Measurements from ENCODE around the gene CDK5.

Gene CDK5

GRCh38 chr7:151074817-151075661, 17.3 kb upstream of the CDK5 start:
- in situ Hi-C loops (cut with MboI; ENCODE audit: low sequenced_read_pairs), result no loop called here

- in situ Hi-C loops (cut with MboI; ENCODE audit: low sequenced_read_pairs), result no loop called here
Measured at GRCh38 chr7:151073990-151074389, 16.3 kb upstream of the CDK5 start.

GRCh38 chr7:151071032-151071866, 13.6 kb upstream of the CDK5 start:
- in situ Hi-C loops (cut with MboI; ENCODE audit: low sequenced_read_pairs), result no loop called here

- in situ Hi-C loops (cut with MboI; ENCODE audit: low sequenced_read_pairs), result no loop called here
Measured at GRCh38 chr7:151070574-151070960, 12.9 kb upstream of the CDK5 start.

- in situ Hi-C loops (cut with MboI; ENCODE audit: low sequenced_read_pairs), result no loop called here
Measured at GRCh38 chr7:151069841-151070573, 12.3 kb upstream of the CDK5 start.

GRCh38 chr7:151068069-151068773, 10.5 kb upstream of the CDK5 start:
- in situ Hi-C loops (cut with MboI; ENCODE audit: low sequenced_read_pairs), result no loop called here

GRCh38 chr7:151066273-151066974, 8.7 kb upstream of the CDK5 start:
- in situ Hi-C loops (cut with MboI; ENCODE audit: low sequenced_read_pairs), result no loop called here

- in situ Hi-C loops (cut with MboI; ENCODE audit: low sequenced_read_pairs), result no loop called here
Measured at GRCh38 chr7:151065516-151065915, 7.8 kb upstream of the CDK5 start.

- in situ Hi-C loops (cut with MboI; ENCODE audit: low sequenced_read_pairs), result no loop called here
Measured at GRCh38 chr7:151064993-151065392, 7.3 kb upstream of the CDK5 start.

GRCh38 chr7:151064454-151064853, 6.8 kb upstream of the CDK5 start:
- in situ Hi-C loops (cut with MboI; ENCODE audit: low sequenced_read_pairs), result no loop called here

GRCh38 chr7:151063212-151063561, 5.5 kb upstream of the CDK5 start:
- in situ Hi-C loops (cut with MboI; ENCODE audit: low sequenced_read_pairs), result no loop called here

GRCh38 chr7:151062399-151063211, 4.9 kb upstream of the CDK5 start:
- in situ Hi-C loops (cut with MboI; ENCODE audit: low sequenced_read_pairs), result no loop called here

GRCh38 chr7:151062111-151062398, 4.4 kb upstream of the CDK5 start:
- in situ Hi-C loops (cut with MboI; ENCODE audit: low sequenced_read_pairs), result no loop called here

- in situ Hi-C loops (cut with MboI; ENCODE audit: low sequenced_read_pairs), result no loop called here
Measured at GRCh38 chr7:151061213-151062110, 3.8 kb upstream of the CDK5 start.

GRCh38 chr7:151060416-151061212, 2.9 kb upstream of the CDK5 start:
- in situ Hi-C loops (cut with MboI; ENCODE audit: low sequenced_read_pairs), result no loop called here

- in situ Hi-C loops (cut with MboI; ENCODE audit: low sequenced_read_pairs), result no loop called here
Measured at GRCh38 chr7:151060113-151060415, 2.4 kb upstream of the CDK5 start.

- in situ Hi-C loops (cut with MboI; ENCODE audit: low sequenced_read_pairs), result no loop called here
Measured at GRCh38 chr7:151059367-151060112, 1.8 kb upstream of the CDK5 start, which contains the start of gene SLC4A2. SLC4A2 (plus strand) TSS chr7:151059589; CDS start chr7:151061988, 2,399 bp downstream.
